Testis (tissue), 2 donors: Measurements from ENCODE around the gene PPFIBP2.

ENCODE experiments used
- POLR2A ChIP-seq: fragments of 450-650 bp; IDR thresholded peaks from one replicate; pipeline ENCODE4 v1.6.1; 2017; ENCODE audit warnings: antibody characterized with exemption, mild to moderate bottlenecking, moderate library complexity
- TF ChIP-seq, protein P1 (sequence below), 3 experiments: fragments of 450-650 bp in 2 of 3; fragments of 200-600 bp in 1 of 3; sonication (generic) in 1 of 3; IDR thresholded peaks; one replicate each; pipeline ENCODE4 v1.5.1; 2016 to 2019; ENCODE audit warnings: antibody characterized with exemption in 3 of 3, mild to moderate bottlenecking in 2 of 3, moderate library complexity in 1 of 3

DNA sequence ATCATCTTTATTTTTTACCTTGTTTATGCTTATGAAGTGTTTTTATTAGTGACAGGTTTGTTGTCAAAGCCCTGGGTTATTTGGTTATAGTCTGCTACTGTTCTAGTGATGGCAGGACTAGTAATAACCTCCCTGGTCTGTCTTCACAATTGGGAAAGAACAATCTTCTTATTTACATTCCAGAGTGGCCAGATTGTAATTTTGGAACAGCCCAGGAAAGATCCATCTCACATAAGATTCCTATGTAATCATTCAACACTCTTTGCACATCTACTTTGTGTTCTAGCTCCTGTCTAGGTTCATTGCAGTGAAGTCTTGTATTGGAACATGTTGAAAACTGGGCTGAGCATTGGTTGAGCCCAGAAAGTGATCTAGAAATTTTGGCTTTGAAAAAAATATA lies 95.7 kb downstream of the PPFIBP2 start:
- TF ChIP-seq, protein P1, sequence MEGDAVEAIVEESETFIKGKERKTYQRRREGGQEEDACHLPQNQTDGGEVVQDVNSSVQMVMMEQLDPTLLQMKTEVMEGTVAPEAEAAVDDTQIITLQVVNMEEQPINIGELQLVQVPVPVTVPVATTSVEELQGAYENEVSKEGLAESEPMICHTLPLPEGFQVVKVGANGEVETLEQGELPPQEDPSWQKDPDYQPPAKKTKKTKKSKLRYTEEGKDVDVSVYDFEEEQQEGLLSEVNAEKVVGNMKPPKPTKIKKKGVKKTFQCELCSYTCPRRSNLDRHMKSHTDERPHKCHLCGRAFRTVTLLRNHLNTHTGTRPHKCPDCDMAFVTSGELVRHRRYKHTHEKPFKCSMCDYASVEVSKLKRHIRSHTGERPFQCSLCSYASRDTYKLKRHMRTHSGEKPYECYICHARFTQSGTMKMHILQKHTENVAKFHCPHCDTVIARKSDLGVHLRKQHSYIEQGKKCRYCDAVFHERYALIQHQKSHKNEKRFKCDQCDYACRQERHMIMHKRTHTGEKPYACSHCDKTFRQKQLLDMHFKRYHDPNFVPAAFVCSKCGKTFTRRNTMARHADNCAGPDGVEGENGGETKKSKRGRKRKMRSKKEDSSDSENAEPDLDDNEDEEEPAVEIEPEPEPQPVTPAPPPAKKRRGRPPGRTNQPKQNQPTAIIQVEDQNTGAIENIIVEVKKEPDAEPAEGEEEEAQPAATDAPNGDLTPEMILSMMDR (IDR thresholded peaks at IDR 0.05), result no peak
- TF ChIP-seq POLR2A, result no peak
